ENCODE results near the gene NOVA2. TPM values are rescaled to one million over a fixed set of nuclear protein-coding genes. Genes with fewer than 3 reads are reported as not detected.

Gene NOVA2
- total RNA-seq, 1 donor from 2014 or later, result not detected

- DNase-seq (ENCODE audit: low read depth), result no peak
Observed at GRCh38 chr19:45929247-45929646, 44.4 kb downstream of the NOVA2 start.

DNA sequence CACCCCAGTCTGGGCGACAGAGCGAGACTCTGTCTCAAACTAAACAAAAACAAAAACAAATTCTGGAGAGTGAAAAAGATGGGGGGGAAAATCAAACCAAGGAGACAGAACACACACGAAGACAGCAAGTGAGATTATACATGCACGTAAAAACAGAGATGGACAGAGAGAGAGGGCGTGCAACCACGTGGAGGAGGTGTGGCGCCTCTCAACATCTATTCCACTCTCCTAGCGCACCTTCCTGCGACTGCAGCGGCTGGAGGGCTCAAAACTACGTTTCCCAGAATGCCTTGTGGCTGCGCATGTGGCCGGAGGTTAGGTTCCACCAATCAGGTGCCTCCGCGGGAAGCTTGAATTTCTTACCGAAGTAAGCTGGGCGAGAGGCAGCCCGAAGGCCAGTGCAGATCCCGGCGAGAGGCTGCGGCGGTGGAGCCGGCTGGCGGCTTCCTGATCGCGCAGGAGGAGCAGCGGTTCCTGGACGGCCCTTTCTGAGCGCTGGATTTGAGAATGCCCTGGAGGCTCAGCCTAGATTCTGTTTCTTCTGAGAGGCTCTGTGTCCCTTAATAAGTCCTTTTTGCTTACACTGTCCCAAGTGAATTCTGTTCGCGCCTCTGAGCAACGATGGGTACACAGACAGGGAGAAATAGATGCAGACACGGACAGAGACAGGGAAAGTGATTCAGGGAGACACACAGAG is 46.0 kb downstream of the NOVA2 start:
- DNase-seq (ENCODE audit: low read depth), result peak; percentile 76

GRCh38 chr19:45924891-45925447 is 48.7 kb downstream of the NOVA2 start:
- DNase-seq (ENCODE audit: low read depth), result no peak

DNA sequence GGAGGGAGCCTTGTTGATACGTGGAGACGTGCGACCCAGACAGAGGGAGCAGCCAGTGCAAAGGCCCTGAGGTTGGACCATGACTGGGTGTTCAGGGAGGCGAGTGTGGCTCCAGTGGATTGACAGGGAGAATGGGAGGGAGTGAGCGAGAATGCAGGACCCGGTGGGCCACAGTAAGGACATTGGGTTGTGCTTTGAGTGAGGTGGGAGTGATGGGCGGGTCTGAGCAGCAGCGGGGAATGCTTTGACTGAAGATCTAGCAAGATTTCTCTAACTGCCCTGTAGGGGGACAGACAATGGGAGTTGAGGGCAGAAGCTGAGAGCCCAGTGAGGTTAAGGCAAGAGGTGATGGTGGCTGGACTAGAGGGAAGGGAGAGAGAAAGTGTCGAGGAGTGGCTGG is 51.4 kb downstream of the NOVA2 start:
- no peak for DNase-seq (ENCODE audit: low read depth)

- DNase-seq (ENCODE audit: low read depth), result no peak
Observed at GRCh38 chr19:45920458-45920857, 53.2 kb downstream of the NOVA2 start.

GRCh38 chr19:45919678-45920077 is 54.0 kb downstream of the NOVA2 start:
- no peak for DNase-seq (ENCODE audit: low read depth)

- DNase-seq (ENCODE audit: low read depth), result no peak
Observed at GRCh38 chr19:45918721-45919120, 54.9 kb downstream of the NOVA2 start.

DNA sequence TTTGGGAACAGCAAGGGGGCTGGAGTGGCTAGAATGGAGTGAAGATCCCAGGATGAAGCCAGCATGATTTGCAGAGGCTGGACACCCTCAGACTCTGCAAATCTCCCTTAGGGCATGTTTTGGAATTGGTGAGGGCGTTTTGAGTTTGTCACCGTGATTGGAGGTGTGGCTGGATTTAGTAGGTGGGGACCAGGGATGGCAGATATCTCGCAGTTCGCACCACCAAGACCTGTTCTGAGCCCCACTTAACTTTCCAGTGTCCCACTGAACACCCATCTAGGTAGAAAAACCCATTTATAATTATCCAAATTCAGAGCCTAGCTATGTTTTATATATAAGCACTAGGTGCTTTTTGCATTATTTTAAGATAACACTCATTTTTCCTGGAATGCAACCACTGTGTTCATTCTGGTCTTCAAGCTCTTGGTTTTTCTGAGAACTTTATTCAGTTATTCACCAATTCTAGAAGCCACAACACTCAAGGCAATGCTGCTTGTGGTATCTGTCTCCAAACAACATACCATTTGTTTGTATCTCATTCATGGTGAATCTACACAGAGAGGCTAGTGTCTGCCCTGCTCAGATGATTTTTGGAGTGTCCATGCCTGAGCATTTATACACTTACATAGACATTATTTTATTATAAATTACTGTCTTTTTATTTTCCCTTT is 56.1 kb downstream of the NOVA2 start:
- DNase-seq (ENCODE audit: low read depth), result no peak

GRCh38 chr19:45913874-45914830 is 59.5 kb downstream of the NOVA2 start, which contains the start of gene NANOS2:
Gene NANOS2 (minus strand): TSS chr19:45914778. CDS start chr19:45914693, 85 bp downstream.
- DNase-seq (ENCODE audit: low read depth), result no peak

DNA sequence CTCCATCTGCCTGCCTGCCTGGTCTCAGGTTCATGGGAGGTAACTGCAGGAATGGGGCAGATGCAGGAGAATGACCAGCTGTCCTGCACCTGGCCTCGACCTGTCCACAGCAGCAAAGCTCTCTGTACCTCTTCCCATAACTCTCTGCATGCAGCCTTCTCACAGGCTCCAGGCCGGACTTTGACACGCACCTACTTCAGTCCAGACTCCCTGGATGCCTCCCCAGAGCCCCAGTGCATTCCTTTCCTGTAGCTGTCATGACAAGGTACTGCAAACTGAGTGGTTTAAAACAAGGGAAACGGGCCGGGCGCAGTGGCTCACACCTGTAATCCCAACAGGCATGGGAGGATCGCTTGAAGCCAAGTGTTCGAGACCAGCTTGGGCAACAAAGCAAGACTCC is 62.4 kb downstream of the NOVA2 start:
- DNase-seq (ENCODE audit: low read depth), result no peak

GRCh38 chr19:45908956-45909355 is 64.7 kb downstream of the NOVA2 start:
- DNase-seq (ENCODE audit: low read depth), result peak; percentile 30

DNA sequence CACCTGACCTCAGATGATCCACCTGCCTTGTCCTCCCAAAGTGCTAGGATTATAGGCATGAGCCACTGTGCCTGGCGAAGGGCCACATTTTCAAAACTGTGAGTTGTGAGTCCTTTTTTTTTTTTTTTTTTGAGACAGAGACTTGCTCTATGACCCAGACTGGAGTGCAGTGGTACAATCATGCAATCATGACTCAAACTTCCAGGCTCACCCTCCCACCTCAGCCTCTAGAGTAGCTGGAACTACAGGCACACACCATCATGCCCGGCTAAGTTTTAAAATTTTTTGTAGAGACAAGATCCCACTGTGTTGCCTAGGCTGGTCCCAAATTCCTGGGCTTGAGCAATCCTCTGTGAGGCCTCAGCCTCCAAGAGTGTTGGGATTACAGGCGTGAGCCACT is 67.4 kb downstream of the NOVA2 start:
- no peak for DNase-seq (ENCODE audit: low read depth)

- no peak for DNase-seq (ENCODE audit: low read depth)
Observed at GRCh38 chr19:45905011-45905410, 68.7 kb downstream of the NOVA2 start.

DNA sequence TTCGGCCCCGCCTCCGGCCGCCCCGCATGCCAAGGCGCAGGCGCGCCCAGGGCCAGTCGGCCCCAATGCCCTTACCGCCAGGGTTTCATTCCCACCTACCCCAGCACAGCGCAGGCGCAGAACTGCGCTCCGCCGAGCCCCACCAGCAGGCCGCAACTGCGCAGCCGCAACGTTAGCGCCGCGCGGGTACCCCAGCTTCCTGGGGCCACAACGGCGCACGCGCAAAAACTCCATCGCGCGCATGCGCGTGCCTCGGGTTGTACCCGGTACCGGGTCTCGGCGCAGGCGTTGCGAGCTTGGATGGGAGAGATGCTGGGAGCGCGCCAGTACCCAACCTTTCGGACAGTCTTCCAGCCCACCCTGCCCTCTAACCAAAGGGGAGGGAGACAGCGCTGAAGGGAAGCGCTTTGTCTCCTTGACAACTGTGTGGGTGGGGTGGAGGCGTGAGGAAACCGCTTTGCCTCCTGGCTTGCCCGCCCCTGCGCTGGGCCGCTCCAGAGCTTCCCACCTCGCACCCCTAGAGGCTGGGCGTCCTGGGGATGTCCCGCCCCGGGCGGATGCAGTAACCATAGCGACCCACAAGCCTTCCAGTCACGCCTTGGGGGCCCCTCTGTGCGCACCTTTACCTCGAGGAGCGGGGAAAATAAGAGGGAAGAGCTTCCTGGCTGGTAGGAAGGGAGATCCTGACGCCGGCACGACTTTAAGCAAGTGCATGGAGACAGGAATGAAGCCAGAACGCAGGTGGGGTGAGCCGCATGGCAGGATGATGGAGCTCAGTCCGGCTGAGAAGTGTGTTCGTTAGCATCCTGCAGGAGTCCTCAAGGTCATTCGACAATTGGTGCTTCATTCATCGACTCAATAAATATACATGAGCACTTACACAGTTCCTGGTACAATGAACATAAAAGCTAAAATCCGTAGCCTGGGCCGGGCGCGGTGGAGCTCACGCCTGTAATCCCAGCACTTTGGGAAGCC is 70.7 kb downstream of the NOVA2 start:
- DNase-seq (ENCODE audit: low read depth), result peak; percentile 98

DNA sequence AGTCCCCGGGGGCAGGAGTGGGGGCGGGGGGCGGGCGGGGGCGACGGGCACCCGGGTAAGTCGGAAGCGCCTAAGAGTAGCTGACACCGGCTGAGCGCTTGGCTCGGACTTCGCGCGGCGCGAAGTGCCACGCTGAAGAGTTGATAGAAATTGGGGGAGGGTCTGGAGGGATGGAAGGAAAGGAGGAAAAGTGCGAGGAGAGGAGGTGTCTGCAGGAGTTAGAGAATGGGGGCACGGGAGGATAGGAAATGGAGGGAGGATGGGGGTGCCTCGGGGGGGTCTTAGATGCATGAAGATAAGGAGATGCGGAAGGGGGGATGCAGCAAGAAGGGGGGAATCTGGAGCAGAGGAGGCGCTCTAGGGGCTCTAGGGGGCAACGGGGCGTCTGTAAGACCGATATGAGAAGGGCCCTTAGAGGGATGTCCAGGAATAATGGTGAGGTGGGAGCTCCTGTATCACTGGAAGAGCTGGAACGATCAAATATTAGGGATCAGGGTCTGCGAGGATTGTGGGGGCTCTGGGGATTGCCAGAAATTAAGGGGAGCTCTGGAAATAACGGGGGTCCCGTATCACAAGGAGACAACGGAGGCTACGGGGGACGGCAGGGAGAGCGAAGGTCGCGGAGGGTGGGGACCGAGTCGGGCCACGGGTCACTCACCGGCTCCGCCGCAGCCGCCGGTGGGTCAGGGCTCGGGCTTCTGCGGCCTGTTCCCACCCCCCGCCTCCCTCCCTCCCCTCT is 71.6 kb downstream of the NOVA2 start, which contains the start of gene MYPOP:
Gene MYPOP, minus strand, starts transcription at position 702 of the 739 bp plus-strand sequence. CDS start 840 bp downstream, outside the sequence.
- DNase-seq (ENCODE audit: low read depth), result peak; percentile 14

DNA sequence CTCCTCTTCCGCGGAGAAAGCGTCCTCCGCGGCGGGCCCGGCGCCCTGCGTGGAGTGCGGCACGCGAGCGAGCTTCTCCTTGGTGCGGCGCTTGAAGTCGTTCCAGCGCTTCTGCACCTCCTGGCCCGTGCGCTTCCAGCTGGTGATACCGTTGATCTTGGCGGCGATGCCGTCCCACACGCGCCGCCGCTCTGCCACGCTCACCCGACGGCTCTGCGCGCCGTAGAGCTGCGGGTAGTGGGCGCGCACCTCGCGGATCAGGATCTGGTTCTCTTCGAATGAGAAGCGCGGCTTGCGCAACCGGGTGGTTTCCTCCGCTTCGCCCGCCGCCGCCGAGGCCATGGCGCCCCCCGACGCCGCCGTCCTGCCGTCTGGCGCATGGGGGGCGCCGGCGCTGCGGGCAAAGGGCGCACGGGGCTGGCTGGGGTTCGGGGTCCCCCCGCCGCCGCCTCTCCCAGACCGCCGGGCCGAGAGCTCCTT is 72.2 kb downstream of the NOVA2 start:
- no peak for DNase-seq (ENCODE audit: low read depth)

DNA sequence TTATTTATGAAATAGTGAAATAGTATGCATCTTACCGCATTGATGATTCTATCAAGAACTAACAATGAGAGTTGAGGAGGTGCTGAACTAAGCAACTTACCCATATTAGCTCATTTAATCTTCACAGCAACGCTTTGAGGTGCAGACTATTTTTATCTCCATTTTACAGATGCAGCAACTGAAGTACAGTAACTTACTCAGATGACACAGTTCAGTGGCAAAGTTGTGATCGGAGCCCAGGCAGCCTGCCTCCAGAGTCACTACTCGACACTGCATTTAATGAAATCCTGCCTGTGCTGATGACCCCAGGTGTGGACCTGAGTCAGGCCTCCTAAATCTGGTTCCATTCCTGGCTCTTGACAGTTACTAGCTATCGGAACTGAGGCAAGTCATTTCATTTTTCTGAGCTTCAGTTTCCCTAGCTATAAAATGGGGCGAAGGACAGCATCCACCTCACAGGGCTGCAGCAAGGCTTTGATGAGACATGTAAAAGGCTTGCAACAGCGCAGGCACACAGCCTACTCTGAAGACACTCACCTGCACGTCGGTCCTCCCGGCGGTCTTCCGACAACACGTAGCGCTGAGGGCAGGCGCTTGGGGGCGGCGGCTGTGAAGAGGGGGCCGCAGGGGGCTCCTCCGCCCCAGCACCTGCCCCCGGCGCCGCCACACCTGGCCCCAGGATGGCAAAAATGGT is 72.8 kb downstream of the NOVA2 start:
- DNase-seq (ENCODE audit: low read depth), result no peak

GRCh38 chr19:45899919-45900589 is 73.6 kb downstream of the NOVA2 start:
- DNase-seq (ENCODE audit: low read depth), result no peak
